NCI-H146 treated with DMSO at 0.1 percent for 48 hours (cell line): ENCODE data around the gene FCHSD2.
A peak's percentile ranks its signal among the peaks of the same experiment; 100 is the strongest.
"Not testable (repeated sequence)": the region's sequence is repeated elsewhere in the genome, so short reads cannot be mapped to it uniquely, and the experiment has no call there.

ENCODE experiments used
- DNase-seq: peaks from one replicate; lab custom pipeline; 2025; ENCODE audit not compliant: unreplicated experiment; lab: John Stamatoyannopoulos, UW

The FCHSD2 gene

GRCh38 chr11:73152086-73152853 lies 10.2 kb upstream of the FCHSD2 start:
- no peak for DNase-seq

- DNase-seq, result no peak
Observed at GRCh38 chr11:73151416-73151815, 9.3 kb upstream of the FCHSD2 start.

GRCh38 chr11:73149105-73149504 lies 7.0 kb upstream of the FCHSD2 start:
- DNase-seq, result no peak

GRCh38 chr11:73147771-73148681 lies 5.9 kb upstream of the FCHSD2 start:
- no peak for DNase-seq

GRCh38 chr11:73145986-73146575 lies 4.0 kb upstream of the FCHSD2 start:
- DNase-seq, result no peak

GRCh38 chr11:73143126-73143838 lies 1.2 kb upstream of the FCHSD2 start:
- peak; percentile 67 for DNase-seq

- peak; percentile 56 for DNase-seq
Observed at GRCh38 chr11:73141309-73142127, 600 bp downstream of the FCHSD2 start.

GRCh38 chr11:73141031-73141308 lies 1.1 kb downstream of the FCHSD2 start:
- no peak for DNase-seq

- no peak for DNase-seq
Observed at GRCh38 chr11:73140213-73141030, 1.7 kb downstream of the FCHSD2 start.

- DNase-seq, result no peak
Observed at GRCh38 chr11:73139476-73140198, 2.5 kb downstream of the FCHSD2 start.

- no peak for DNase-seq
Observed at GRCh38 chr11:73137944-73138274, 4.2 kb downstream of the FCHSD2 start.

GRCh38 chr11:73137262-73137943 lies 4.7 kb downstream of the FCHSD2 start:
- DNase-seq, result no peak

GRCh38 chr11:73136722-73137121 lies 5.4 kb downstream of the FCHSD2 start:
- not testable (repeated sequence) for DNase-seq

- DNase-seq, result no peak
Observed at GRCh38 chr11:73135346-73136284, 6.5 kb downstream of the FCHSD2 start.

GRCh38 chr11:73132349-73132748 lies 9.8 kb downstream of the FCHSD2 start:
- not testable (repeated sequence) for DNase-seq

GRCh38 chr11:73130181-73130580 lies 11.9 kb downstream of the FCHSD2 start:
- no peak for DNase-seq

GRCh38 chr11:73129198-73129597 lies 12.9 kb downstream of the FCHSD2 start:
- DNase-seq, result no peak
